SW 1271 (cell line): ENCODE measurements around the gene REPIN1.

Experiments used
- DNase-seq, 2 experiments: peaks; one replicate each; lab custom pipeline; 2025; lab: John Stamatoyannopoulos, UW

Gene REPIN1

DNA sequence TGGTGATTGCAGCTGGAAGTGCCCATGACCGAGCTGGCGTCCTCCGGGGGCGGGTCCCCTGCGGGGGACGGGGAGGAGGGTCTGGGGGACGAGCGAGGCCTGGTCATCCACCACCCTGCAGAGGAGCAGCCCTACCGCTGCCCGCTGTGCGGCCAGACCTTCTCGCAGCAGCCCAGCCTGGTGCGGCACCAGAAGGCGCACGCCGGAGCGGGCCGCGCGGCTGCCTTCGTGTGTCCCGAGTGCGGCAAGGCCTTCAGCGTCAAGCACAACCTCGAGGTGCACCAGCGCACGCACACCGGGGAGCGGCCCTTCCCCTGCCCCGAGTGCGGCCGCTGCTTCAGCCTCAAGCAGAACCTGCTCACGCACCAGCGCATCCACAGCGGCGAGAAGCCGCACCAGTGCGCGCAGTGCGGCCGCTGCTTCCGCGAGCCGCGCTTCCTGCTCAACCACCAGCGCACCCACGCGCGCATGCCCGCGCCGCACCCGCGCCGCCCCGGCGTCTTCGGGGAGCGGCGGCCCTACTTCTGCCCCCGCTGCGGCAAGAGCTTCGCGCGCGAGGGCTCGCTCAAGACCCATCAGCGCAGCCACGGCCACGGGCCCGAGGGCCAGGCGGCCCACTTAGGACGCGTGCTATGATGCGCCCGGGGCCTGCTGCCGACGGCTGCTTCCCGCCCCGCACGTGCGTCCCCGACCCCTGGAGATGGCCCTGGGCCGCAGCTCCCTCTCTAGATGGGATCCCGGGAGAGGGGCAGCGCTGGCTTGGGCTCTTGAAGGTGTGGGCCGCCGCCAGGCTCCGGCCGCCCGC lies 39.2 kb downstream of the REPIN1 start:
- no peak for DNase-seq

DNA sequence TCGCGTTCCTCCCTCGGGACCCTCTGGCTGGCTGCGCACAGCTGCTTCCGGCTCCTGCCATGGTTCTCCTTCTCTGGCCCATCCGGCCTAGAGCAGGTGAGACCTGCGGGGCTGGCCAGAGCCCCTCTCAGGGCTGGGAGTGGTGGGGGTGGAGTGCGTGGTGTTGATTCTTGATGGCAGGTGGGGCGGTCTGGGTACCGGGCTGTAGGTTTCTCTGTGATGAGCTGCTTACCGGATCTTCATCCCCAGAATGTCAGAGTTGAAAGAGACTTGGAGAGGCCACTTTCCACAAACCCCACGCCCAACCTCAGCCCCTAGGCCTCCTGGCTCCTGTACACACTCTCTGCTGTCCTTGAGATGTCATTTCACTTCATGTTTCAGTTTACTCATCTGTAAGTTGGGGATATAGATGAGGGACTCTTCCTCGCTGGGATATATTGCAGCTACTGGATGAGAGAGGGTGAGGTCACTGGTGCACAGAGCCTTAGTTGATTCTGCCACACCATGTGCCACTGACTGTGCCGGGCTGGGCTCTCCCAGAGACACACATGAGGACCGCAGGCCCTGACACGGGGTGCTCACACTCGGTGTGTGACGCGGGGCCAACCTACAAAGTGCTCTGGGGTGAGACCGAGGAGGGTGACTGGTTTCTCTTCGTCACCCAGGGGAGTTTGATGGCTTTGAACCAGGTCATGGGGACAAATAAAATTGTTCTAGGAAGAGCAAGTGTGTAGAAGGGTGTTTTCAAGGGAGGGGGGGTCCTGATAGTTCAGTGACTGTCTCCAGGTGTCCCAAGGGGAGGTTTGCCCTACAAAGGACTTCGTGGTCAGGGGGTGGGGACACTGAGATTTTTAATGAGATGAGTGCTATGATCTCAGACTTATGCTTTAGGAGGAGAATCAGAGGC lies 40.0 kb downstream of the REPIN1 start:
- DNase-seq: no peak

DNA sequence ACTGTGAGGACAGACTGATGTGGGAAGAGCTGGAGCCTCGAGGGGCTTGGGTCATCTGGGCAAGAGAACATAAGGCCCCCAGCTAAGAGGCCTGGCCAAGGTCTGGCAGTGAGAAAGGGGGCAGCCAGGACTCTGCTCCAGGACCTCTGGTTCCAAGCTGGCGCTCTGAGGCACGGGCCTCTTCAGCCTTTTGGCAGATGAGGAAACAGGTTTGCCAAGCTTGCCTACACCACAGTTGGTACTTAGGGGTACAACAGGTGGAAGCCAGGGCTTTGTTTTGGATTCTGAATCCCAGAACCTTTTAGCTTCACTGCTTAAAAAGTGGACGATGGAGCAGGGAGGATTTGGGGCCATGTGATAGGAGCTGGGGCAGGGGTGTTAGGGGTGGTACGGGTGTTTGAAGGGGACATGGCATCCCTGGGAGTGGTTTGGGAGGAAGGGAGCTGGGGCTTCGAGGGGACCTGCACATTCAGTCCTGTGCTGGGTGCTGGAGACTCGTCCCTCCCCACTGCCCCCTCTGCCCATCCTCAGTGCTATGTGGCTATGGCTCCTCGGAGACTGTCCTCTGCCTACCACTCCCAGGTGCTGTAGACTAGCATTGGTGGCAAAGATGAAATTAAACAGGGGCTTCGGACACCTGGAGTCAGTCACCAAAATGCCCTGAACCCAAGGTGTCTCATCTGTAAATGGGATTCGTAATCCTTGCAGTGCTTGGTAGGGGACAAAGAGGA lies 40.8 kb downstream of the REPIN1 start:
- no peak for DNase-seq

DNA sequence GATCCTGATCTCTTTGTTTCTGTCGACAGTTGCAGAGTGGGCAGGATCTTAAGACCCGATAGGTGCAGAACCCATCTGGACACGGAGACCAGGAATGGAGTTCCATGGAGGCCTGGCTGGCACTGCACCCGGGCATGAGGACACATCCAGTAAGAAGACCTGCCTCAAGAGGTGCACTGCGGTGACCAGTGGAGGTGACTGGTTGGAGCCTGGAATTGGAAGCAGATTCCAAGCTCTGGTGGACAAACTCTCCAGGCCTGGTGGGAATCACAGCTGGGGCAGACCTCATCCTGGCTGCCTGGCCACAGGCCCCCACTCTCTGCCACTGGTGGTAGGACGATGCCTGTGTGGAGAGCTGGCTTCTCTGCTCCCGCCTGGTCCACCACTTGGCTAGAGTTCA lies 41.5 kb downstream of the REPIN1 start:
- DNase-seq: no peak

GRCh38 chr7:150410680-150411346 lies 42.2 kb downstream of the REPIN1 start:
- no peak for DNase-seq

GRCh38 chr7:150411606-150412005 lies 43.0 kb downstream of the REPIN1 start:
- no peak for DNase-seq

DNA sequence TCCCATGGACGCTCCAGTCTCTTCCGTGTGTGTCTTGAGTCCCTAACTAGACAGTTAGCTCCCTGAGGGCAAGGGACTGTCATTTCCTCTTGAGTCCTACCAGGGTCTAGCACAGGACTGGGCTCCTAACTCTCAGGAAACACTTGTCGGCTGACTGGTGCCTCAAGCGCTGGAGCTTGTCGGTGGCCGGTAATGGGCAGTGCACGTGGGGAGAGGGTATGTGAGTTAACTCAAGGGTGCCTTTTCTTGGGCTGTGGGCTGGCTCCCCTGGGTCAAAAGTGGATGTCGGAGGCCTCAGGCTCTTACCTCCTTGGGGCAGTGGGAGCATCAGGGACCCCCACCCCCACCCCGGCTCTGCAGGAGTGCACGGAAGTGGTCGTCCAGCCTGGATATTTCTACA lies 43.4 kb downstream of the REPIN1 start:
- DNase-seq: no peak

- no peak for DNase-seq
Observed at GRCh38 chr7:150412518-150413488, 44.2 kb downstream of the REPIN1 start.

GRCh38 chr7:150413640-150414081 lies 45.0 kb downstream of the REPIN1 start:
- no peak for DNase-seq

DNA sequence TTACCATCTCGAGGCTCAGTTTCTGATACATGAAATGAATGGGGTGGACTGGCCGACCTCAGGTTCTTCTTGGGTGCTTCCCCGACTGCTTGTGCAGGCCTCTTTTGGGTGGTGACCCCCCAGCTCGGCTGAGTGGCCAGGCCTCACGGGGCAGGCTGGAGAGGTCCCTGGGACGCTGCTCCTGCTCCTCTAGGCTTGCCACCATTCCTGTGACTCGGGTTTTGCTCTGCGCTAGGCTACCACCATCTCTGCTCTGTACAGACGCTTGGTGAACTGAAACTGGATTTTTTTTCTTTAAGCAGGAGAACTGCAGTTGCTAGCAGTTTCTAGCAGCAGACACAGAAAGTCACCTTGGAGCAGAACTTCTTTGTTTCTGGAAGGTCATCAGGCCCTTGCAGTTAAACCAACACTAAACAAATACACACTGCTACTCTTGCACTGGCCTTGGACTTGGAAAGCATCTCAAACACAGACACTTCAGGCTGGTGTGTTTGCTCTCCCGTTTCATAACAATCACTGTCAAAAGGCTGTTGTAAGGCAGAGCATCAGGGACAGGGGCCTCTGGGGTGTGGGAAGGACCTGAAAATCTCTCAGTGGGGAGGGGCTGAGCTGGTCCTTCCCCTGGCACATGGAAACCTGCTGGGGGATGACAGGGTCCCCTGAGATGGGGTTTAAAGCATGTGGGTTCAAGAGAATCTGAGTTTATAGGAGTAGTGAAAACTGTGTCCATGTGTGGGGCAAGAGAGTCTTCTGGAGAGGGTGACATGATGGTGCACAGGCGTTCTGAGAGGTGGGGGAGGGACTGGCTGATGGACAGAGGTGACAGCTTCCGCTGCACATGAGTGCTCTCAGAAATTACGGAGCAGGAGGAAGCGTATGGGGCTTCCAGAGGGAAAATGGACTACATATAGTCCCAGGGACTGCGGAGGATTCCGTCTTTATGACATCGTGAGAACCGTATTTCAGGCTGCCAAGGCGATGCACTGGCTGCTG lies 46.8 kb downstream of the REPIN1 start:
- no peak for DNase-seq

DNA sequence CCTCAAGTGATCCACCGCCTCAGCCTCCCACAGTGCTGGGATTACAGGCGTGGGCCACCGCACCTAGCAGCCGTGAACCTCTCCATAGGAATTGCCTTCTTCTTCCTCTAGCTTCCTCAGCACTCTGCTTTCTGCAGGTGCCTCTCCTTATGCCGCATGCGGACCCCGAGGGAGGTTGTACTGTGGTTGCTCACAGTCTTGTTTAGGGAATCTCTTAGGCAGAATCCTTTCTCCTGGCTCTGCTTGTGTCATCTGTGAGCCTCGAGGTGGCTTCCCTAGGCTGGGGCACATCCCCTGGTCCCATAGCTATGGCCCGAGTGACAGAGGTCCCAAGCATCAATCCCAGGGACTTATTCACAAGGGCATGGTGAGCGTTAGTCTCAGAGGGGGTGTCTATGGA lies 48.6 kb downstream of the REPIN1 start:
- DNase-seq: no peak

- no peak for DNase-seq
Observed at GRCh38 chr7:150417863-150418262, 49.2 kb downstream of the REPIN1 start.

- no peak for DNase-seq
Observed at GRCh38 chr7:150420242-150420641, 51.6 kb downstream of the REPIN1 start.

DNA sequence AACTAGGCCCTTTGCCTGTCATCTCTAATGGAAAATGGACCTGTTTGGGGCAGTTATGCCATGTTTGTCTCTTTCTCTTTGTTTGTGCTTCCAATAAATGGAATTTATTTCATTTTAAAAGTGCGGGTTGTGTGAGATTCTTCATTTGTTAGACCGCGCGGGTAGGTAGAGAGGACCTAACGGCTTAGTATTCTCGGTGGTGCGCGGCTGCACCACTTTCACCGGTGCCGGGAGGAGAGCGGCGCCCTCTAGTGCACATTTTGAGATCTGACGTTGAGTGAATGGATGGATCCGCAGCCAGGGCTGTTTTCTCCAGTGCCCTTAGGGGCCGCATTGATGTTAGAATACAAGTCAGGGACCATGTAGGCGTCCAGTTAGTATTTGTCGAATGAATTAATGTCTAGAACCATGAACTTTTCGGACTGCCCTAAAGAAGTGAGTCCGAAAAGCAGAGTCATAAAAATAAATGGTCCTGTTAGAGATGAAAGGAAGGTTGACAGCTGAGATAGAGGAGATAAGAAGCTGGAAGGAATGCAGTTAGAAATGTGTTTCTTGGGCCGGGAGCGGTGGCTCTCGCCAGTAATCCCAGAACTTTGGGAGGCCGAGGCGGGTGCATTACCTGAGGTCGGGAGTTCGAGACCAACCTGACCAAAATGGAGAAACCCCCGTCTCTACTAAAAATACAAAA lies 52.5 kb downstream of the REPIN1 start:
- DNase-seq: peak; percentile 47 to 76

DNA sequence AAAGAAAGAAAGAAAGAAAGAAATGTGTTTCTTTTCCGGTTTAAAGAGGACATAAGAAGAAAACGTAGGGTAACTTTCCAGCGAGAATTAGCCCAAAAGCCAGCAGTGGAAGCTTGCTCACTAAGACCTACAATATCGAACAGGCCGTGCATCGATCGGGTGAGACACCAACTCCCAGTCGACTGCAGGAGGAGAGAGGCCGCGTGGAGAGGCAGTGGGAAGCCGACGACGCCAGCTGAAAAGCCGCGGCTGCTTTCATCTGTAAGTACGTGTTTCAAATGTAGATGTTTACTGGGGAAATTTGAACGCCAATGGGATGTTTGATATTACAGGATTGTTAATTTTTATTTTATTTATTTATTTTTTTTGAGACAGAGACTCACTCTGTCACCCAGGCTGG lies 53.2 kb downstream of the REPIN1 start:
- no peak for DNase-seq
